K562 (cell line): ENCODE measurements around the gene CALM1. TPM values are rescaled to one million over a fixed set of nuclear protein-coding genes. Genes with fewer than 3 reads are reported as not detected.
A peak's percentile ranks its signal among the peaks of the same experiment; 100 is the strongest.

ENCODE experiments used
- ATF7 ChIP-seq: fragments of 450-650 bp; IDR thresholded peaks from 2 replicates; pipeline ENCODE4 v1.7.1; 2014; ENCODE audit warnings: mild to moderate bottlenecking, moderate library complexity
- CBX5 ChIP-seq: IDR thresholded peaks from 2 replicates; pipeline ENCODE4 v1.6.1; 2014; ENCODE audit warnings: low read depth, borderline replicate concordance
- ELK1 ChIP-seq: sonication (generic); formaldehyde crosslinking; IDR thresholded peaks from 2 replicates; pipeline ENCODE4 v1.8.1; 2022; ENCODE audit warnings: missing genetic modification reagents
- MCM2 ChIP-seq: fragments of 450-650 bp; IDR thresholded peaks from 2 replicates; pipeline ENCODE4 v1.6.1; 2017; ENCODE audit warnings: low read depth, mild to moderate bottlenecking
- MYC ChIP-seq, 2 experiments: fragments of 250-450 bp in 1 of 2; sonication (Bioruptor Pico) in 1 of 2; IDR thresholded peaks; 2 replicates each; pipeline versions ENCODE4 v1.5.1 to v1.6.1; 2012 to 2021; ENCODE audit warnings: low read depth in 2 of 2, borderline replicate concordance in 1 of 2, improper control_type of control experiment in 1 of 2, low read length in 1 of 2, mild to moderate bottlenecking in 1 of 2, moderate library complexity in 1 of 2
- NFIC ChIP-seq: fragments of 450-650 bp; IDR thresholded peaks from 2 replicates; pipeline ENCODE4 v1.6.1; 2017; ENCODE audit warnings: mild to moderate bottlenecking, inconsistent platforms
- NONO ChIP-seq, 2 experiments: fragments of 200-400 bp in 1 of 2; fragments of 450-650 bp in 1 of 2; formaldehyde crosslinking in 1 of 2; IDR thresholded peaks; 2 replicates each; pipeline ENCODE4 v1.6.1; 2017; ENCODE audit warnings: low read depth in 2 of 2, mild to moderate bottlenecking in 2 of 2, moderate library complexity in 2 of 2, low read length in 1 of 2
- ZBTB12 ChIP-seq: fragments of 250-450 bp; sonication (Bioruptor Pico); IDR thresholded peaks from 2 replicates; pipeline ENCODE4 v1.4.0; 2020
- ZNF407 ChIP-seq: fragments of 450-650 bp; IDR thresholded peaks from 2 replicates; pipeline ENCODE4 v1.6.1; 2016; ENCODE audit warnings: low read depth
- ZNF778 ChIP-seq: fragments of 450-650 bp; formaldehyde crosslinking; IDR thresholded peaks from 2 replicates; pipeline ENCODE4 v1.4.0; 2020; ENCODE audit warnings: mild to moderate bottlenecking, moderate library complexity
- polyA plus RNA-seq, 8 experiments: library from polyadenylated mRNA; depleted of rRNA in 4 of 8; stranded (reverse) in 5 of 8; unstranded in 3 of 8; fragments of >200 nt; fragmentation: Nextera tagmentation in 2 of 8; fragmentation: Illumina TruSeq in 1 of 8; extraction: Ambion mirVana in 2 of 8; extraction: Trizol in 1 of 8; gene quantifications; 2 replicates each; pipeline versions ENCODE4 v1.2.1 to v1.2.3, GENCODE V29; 2011 to 2014; ENCODE audit warnings: inconsistent platforms in 1 of 8, missing spikeins in 1 of 8
- total RNA-seq, 7 experiments: library from RNA; depleted of rRNA in 6 of 7; stranded (reverse); fragments of >200 nt in 6 of 7; fragmentation: Illumina TruSeq in 2 of 7; extraction: Trizol in 2 of 7; gene quantifications; 2 replicates each; pipeline versions ENCODE4 v1.2.1 to v1.2.3, GENCODE V29; 2011 to 2021; ENCODE audit warnings: low replicate concordance in 1 of 7
- TF ChIP-seq, protein P1 (sequence below): fragments of 450-650 bp; IDR thresholded peaks from 2 replicates; pipeline ENCODE4 v1.6.1; 2017; ENCODE audit warnings: antibody characterized with exemption

Gene CALM1
- total and polyA plus RNA-seq, 9 of the 15 experiments (the other 6 are each of a cell fraction or from before 2014, with no cell fraction given), result 48.0 to 269 (median 158) TPM

DNA sequence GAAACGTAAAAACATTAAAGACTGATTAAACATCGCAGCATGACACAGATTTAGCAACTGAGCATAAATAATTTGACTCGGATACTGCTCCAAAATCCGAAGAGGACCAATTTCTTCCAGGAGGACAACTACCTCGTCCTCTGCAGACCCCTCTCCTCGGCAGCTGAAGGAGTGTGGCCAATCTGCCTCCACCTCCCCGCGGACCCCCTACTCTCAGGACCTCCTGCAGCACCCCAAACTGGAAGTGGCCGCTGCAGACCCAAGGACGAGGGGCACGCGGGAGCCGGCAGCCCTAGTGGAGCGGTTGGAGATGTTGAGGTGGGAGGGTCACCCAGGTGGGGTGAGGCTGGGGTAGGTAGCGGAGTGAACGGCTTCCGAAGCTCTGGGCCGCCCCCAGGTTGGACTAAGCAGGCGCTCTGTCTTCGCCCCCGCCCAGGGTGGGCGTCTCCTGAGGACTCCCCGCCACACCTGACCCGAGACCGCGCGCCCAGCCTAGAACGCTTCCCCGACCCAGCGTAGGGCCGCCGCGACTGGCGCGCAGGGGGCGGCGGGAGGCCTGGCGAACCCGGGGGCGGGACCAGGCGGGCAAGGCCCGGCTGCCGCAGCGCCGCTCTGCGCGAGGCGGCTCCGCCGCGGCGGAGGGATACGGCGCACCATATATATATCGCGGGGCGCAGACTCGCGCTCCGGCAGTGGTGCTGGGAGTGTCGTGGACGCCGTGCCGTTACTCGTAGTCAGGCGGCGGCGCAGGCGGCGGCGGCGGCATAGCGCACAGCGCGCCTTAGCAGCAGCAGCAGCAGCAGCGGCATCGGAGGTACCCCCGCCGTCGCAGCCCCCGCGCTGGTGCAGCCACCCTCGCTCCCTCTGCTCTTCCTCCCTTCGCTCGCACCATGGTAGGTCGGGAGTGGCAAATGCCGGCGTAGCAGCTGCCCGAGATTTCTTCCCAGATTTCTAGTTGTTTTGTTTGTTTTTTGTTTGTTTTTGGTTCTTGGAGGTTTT is at the start of gene CALM1 (continued):
- peak; percentile 50; the same call in 1 of the 2 replicates for TF ChIP-seq ZBTB12 (CRISPR knock-in tag)
- TF ChIP-seq NFIC, result peak; percentile 50; the same call in 1 of the 2 replicates
- TF ChIP-seq ZNF407, result peak; percentile 9; the same call in 1 of the 2 replicates
- TF ChIP-seq ELK1, result no peak
- TF ChIP-seq CBX5, result 0 out of 2 replicates have a peak, but pooled peaks have one; percentile 12
- TF ChIP-seq, protein P1, sequence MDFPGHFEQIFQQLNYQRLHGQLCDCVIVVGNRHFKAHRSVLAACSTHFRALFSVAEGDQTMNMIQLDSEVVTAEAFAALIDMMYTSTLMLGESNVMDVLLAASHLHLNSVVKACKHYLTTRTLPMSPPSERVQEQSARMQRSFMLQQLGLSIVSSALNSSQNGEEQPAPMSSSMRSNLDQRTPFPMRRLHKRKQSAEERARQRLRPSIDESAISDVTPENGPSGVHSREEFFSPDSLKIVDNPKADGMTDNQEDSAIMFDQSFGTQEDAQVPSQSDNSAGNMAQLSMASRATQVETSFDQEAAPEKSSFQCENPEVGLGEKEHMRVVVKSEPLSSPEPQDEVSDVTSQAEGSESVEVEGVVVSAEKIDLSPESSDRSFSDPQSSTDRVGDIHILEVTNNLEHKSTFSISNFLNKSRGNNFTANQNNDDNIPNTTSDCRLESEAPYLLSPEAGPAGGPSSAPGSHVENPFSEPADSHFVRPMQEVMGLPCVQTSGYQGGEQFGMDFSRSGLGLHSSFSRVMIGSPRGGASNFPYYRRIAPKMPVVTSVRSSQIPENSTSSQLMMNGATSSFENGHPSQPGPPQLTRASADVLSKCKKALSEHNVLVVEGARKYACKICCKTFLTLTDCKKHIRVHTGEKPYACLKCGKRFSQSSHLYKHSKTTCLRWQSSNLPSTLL, result no peak
- TF ChIP-seq ATF7, result peak; percentile 72
- TF ChIP-seq MCM2, result no peak
- TF ChIP-seq NONO (IDR thresholded peaks at IDR 0.05; ENCODE audit: low read depth in 2 of 2, low read length in 1 of 2), result peak; percentile 88 to 99; a peak in 3 of 4 replicates
- no peak for TF ChIP-seq ZNF778
- TF ChIP-seq MYC (IDR thresholded peaks at IDR 0.05; ENCODE audit: low read depth, low read length), result peak; percentile 74
- TF ChIP-seq MYC (CRISPR knock-in tag; IDR thresholded peaks at IDR 0.05; ENCODE audit: borderline replicate concordance, low read depth), result no peak
